Body of pancreas (tissue), 4 donors: ENCODE results near the gene C6orf163. TPM values are rescaled to one million over a fixed set of nuclear protein-coding genes. Genes with fewer than 3 reads are reported as not detected.

Experiments used
- ATAC-seq: fragments of 150-250 bp; one replicate; pipeline ENCODE4 v1.9.1; 2016
- DNase-seq, 4 donors: peaks; one replicate each; pipeline ENCODE4 v3.0.0-alpha.2; 2019
- H3K27ac ChIP-seq, 4 donors: fragments of 200-600 bp; sonication (generic); 1 replicate in 3 of 4; 2 replicates in 1 of 4; pipeline versions ENCODE4 v1.5.1 to v1.6.1; 2016 to 2019; ENCODE audit warnings: mild to moderate bottlenecking in 1 of 4, mixed read lengths in 1 of 4, moderate library complexity in 1 of 4
- H3K27me3 ChIP-seq, 2 donors: fragments of 200-600 bp; sonication (generic); one replicate each; pipeline ENCODE4 v1.6.0; 2016; ENCODE audit warnings: mild to moderate bottlenecking in 1 of 2
- H3K36me3 ChIP-seq, 2 donors: fragments of 200-600 bp; sonication (generic); replicated peaks in 1 of 2; 2 replicates each; pipeline ENCODE4 v1.5.1; 2016; ENCODE audit warnings: low read depth in 2 of 2; ENCODE audit not compliant: insufficient read depth in 1 of 2
- H3K4me1 ChIP-seq: fragments of 200-600 bp; sonication (generic); one replicate; pipeline ENCODE4 v1.6.0; 2016
- H3K4me3 ChIP-seq, 2 donors: fragments of 200-600 bp; sonication (generic); 1 replicate in 1 of 2; 2 replicates in 1 of 2; pipeline ENCODE4 v1.5.1; 2016 to 2019
- H3K9me3 ChIP-seq, 3 donors: fragments of 200-600 bp; sonication (generic); 1 replicate in 2 of 3; 2 replicates in 1 of 3; pipeline ENCODE4 v1.5.1; 2016
- CTCF ChIP-seq, 7 experiments: fragments of 450-650 bp in 4 of 7; fragments of 200-600 bp in 3 of 7; sonication (generic) in 3 of 7; IDR thresholded peaks; one replicate each; pipeline ENCODE4 v1.5.1; 2016 to 2019; ENCODE audit warnings: antibody characterized with exemption in 7 of 7
- POLR2A ChIP-seq, 3 donors: fragments of 450-650 bp; IDR thresholded peaks; one replicate each; pipeline ENCODE4 v1.6.1; 2016; ENCODE audit warnings: antibody characterized with exemption in 3 of 3, mild to moderate bottlenecking in 2 of 3
- WGBS, 2 donors: methylation state at CpG; one replicate each; pipeline ENCODE4 v1.1.5; 2017; 5-methylcytosine and 5-hydroxymethylcytosine counted together
- intact Hi-C: fragments of 100-400 bp; cut with DNase I; formaldehyde crosslinking; loops from one replicate; pipeline ENCODE4 v1.15.1; 2023
- total RNA-seq, 2 donors: library from RNA; depleted of rRNA; stranded (reverse); fragments of >200 nt; gene quantifications; one replicate each; pipeline ENCODE4 v1.1.0, GENCODE V29; 2016

The C6orf163 gene
- total RNA-seq, 2 donors from 2014 or later = 2.6 to 4.9 TPM

GRCh38 chr6:87364602-87365252 is 20.1 kb downstream of the C6orf163 start:
- Histone ChIP-seq H3K27ac (no peak overlapping the region), H3K9me3 (no peaks in the 10 kb centered on the region), H3K4me3 (no peak overlapping the region), H3K27me3 (no peaks in the 10 kb centered on the region), H3K36me3 (no peaks in the 10 kb centered on the region), H3K4me1 (no peaks in the 10 kb centered on the region)
- TF ChIP-seq POLR2A (IDR thresholded peaks at IDR 0.05) = no peak
- no peak for TF ChIP-seq CTCF (IDR thresholded peaks at IDR 0.05)
- no peak for DNase-seq
- intact Hi-C loops = no loop called here
- 76 to 90% methylated on average over 5 of the region's 5 CpGs for WGBS, 2 donors
- no peak for ATAC-seq

GRCh38 chr6:87366072-87366827 is 21.6 kb downstream of the C6orf163 start:
- no peaks in the 10 kb centered on the region for H3K4me1 ChIP-seq
- no peak for ATAC-seq
- 86 to 87% methylated on average over 4 of the region's 4 CpGs for WGBS, 2 donors
- TF ChIP-seq POLR2A (IDR thresholded peaks at IDR 0.05) (no peak), CTCF (IDR thresholded peaks at IDR 0.05) (no peak)
- H3K36me3 ChIP-seq = no peaks in the 10 kb centered on the region
- intact Hi-C loops = no loop called here
- no peak overlapping the region for H3K27ac ChIP-seq
- DNase-seq = no peak
- H3K9me3 ChIP-seq = no peaks in the 10 kb centered on the region
- H3K27me3 ChIP-seq = no peaks in the 10 kb centered on the region
- no peak overlapping the region for H3K4me3 ChIP-seq

- no peaks in the 10 kb centered on the region for H3K9me3 ChIP-seq
- no peak for TF ChIP-seq CTCF (IDR thresholded peaks at IDR 0.05)
- TF ChIP-seq POLR2A (IDR thresholded peaks at IDR 0.05) = no peak
- 89 to 94% methylated on average over 3 of the region's 3 CpGs for WGBS, 2 donors
These were observed 22.3 kb downstream of the C6orf163 start for GRCh38 chr6:87366899-87367298.

GRCh38 chr6:87373377-87373776 is 28.8 kb downstream of the C6orf163 start:
- WGBS, 2 donors = 79 to 87% methylated on average over 2 of the region's 2 CpGs
- DNase-seq = no peak
- intact Hi-C loops = no loop called here

More at GRCh38 chr6:87366899-87367298, 22.3 kb downstream of the C6orf163 start:
- Histone ChIP-seq H3K36me3 (no peaks in the 10 kb centered on the region), H3K4me3 (no peak overlapping the region), H3K27ac (no peak overlapping the region), H3K4me1 (no peaks in the 10 kb centered on the region), H3K27me3 (no peaks in the 10 kb centered on the region)
- DNase-seq = no peak
- intact Hi-C loops = no loop called here
- ATAC-seq = no peak

More at GRCh38 chr6:87373377-87373776, 28.8 kb downstream of the C6orf163 start:
- H3K9me3 ChIP-seq = no peaks in the 10 kb centered on the region
- no peak overlapping the region for H3K4me3 ChIP-seq
- no peaks in the 10 kb centered on the region for H3K36me3 ChIP-seq
- H3K27me3 ChIP-seq = no peaks in the 10 kb centered on the region
- no peak overlapping the region for H3K27ac ChIP-seq
- H3K4me1 ChIP-seq = no peaks in the 10 kb centered on the region
- ATAC-seq = no peak
- TF ChIP-seq POLR2A (IDR thresholded peaks at IDR 0.05) = no peak
- TF ChIP-seq CTCF (IDR thresholded peaks at IDR 0.05) = no peak
